Keratinocyte (primary cell): ENCODE results near the gene ADGRG6. TPM values are rescaled to one million over a fixed set of nuclear protein-coding genes. Genes with fewer than 3 reads are reported as not detected.

Source experiments
- DNase-seq: peaks from one replicate; pipeline ENCODE4 v3.0.0-alpha.2; 2011; ENCODE audit warnings: low read depth, missing footprints, low spot score
- FAIRE-seq: peaks from 2 replicates; lab custom pipeline; 2011; peaks lifted over from hg19 to GRCh38; lab: Jason Lieb, UNC
- H2AFZ ChIP-seq: 2 replicates; pipeline ENCODE4 v1.6.0; 2012; ENCODE audit warnings: low read length, control low read depth, inconsistent platforms; ENCODE audit not compliant: control insufficient read depth
- H3K27ac ChIP-seq: 2 replicates; pipeline ENCODE4 v1.5.1; 2011; ENCODE audit warnings: low read length; ENCODE audit not compliant: control insufficient read depth, insufficient read depth
- H3K27me3 ChIP-seq: 3 replicates; pipeline ENCODE4 v1.6.0; 2011; ENCODE audit warnings: low read length; ENCODE audit not compliant: control insufficient read depth, insufficient read depth; ENCODE audit errors: extremely low read depth
- H3K36me3 ChIP-seq, 2 experiments: 2 replicates in 1 of 2; 3 replicates in 1 of 2; pipeline ENCODE4 v1.5.1; 2011; ENCODE audit warnings: low read length in 2 of 2, mild to moderate bottlenecking in 1 of 2; ENCODE audit not compliant: control insufficient read depth in 2 of 2, insufficient read depth in 2 of 2; ENCODE audit errors: extremely low read depth in 1 of 2
- H3K4me1 ChIP-seq: 3 replicates; pipeline ENCODE4 v1.5.1; 2011; ENCODE audit warnings: low read length; ENCODE audit not compliant: control insufficient read depth, insufficient read depth; ENCODE audit errors: extremely low read depth
- H3K4me2 ChIP-seq: 3 replicates; pipeline ENCODE4 v1.6.0; 2011; ENCODE audit warnings: low read depth, low read length; ENCODE audit not compliant: control insufficient read depth, insufficient read depth; ENCODE audit errors: extremely low read depth
- H3K4me3 ChIP-seq, 3 experiments: fragments of 200-600 bp in 1 of 3; sonication (generic) in 1 of 3; 2 replicates in 2 of 3; 3 replicates in 1 of 3; pipeline ENCODE4 v1.5.1; 2011 to 2016; ENCODE audit warnings: low read length in 3 of 3, mild to moderate bottlenecking in 3 of 3, control low read depth in 2 of 3, inconsistent platforms in 1 of 3, low read depth in 1 of 3, mixed read lengths in 1 of 3, mixed run types in 1 of 3, moderate library complexity in 1 of 3; ENCODE audit not compliant: control insufficient read depth in 2 of 3, insufficient read depth in 2 of 3; ENCODE audit errors: extremely low read depth in 1 of 3
- H3K79me2 ChIP-seq: 2 replicates; pipeline ENCODE4 v1.6.0; 2012; ENCODE audit warnings: low read length; ENCODE audit not compliant: control insufficient read depth, insufficient read depth
- H3K9ac ChIP-seq: 3 replicates; pipeline ENCODE4 v1.6.0; 2011; ENCODE audit warnings: low read length; ENCODE audit not compliant: control insufficient read depth, insufficient read depth; ENCODE audit errors: extremely low read depth
- H3K9me1 ChIP-seq: 3 replicates; pipeline ENCODE4 v1.6.0; 2011; ENCODE audit warnings: low read length; ENCODE audit not compliant: control insufficient read depth, insufficient read depth; ENCODE audit errors: extremely low read depth
- H3K9me3 ChIP-seq: 2 replicates; pipeline ENCODE4 v1.5.1; 2012; ENCODE audit warnings: low read depth, low read length; ENCODE audit not compliant: control insufficient read depth
- H4K20me1 ChIP-seq: 3 replicates; pipeline ENCODE4 v1.6.0; 2011; ENCODE audit warnings: low read length; ENCODE audit not compliant: control insufficient read depth, insufficient read depth; ENCODE audit errors: extremely low read depth
- EZH2 ChIP-seq: IDR thresholded peaks from one replicate; pipeline ENCODE4 v1.6.1; 2012; ENCODE audit warnings: inconsistent platforms, mild to moderate bottlenecking, low read length, moderate library complexity
- dilution Hi-C: fragments of 300-500 bp; cut with MboI; formaldehyde crosslinking; loops from one replicate; pipeline ENCODE4 v1.7.0; 2020; ENCODE audit warnings: low sequenced_read_pairs; ENCODE audit not compliant: extremely low pct_ligation_motif_present
- polyA plus RNA-seq, 5 experiments: library from polyadenylated mRNA; depleted of rRNA in 3 of 5; stranded (reverse) in 3 of 5; stranded (forward) in 1 of 5; unstranded in 1 of 5; fragments of >200 nt; gene quantifications; 1 replicate in 1 of 5; 2 replicates in 3 of 5; 3 replicates in 1 of 5; pipeline versions ENCODE4 v1.2.1 to v1.2.3, GENCODE V29; 2011 to 2012; ENCODE audit warnings: missing spikeins in 2 of 5, low read depth in 1 of 5, low replicate concordance in 1 of 5
- TF ChIP-seq, protein P1 (sequence below), 3 experiments: IDR thresholded peaks in 1 of 3; conservative IDR thresholded peaks in 1 of 3; optimal IDR thresholded peaks in 1 of 3; 2 replicates in 2 of 3; 3 replicates in 1 of 3; pipeline versions ENCODE3 to v1.5.1; 2011; ENCODE audit warnings: low read length in 3 of 3, mild to moderate bottlenecking in 3 of 3, moderate library complexity in 2 of 3, control low read depth in 1 of 3, inconsistent platforms in 1 of 3; ENCODE audit not compliant: insufficient read depth in 2 of 3; ENCODE audit errors: extremely low read depth in 1 of 3

ADGRG6 gene
- polyA plus RNA-seq, 1 donor (not counting 4 experiments of a cell fraction or from before 2014, with no cell fraction given), result 20.1 TPM

DNA sequence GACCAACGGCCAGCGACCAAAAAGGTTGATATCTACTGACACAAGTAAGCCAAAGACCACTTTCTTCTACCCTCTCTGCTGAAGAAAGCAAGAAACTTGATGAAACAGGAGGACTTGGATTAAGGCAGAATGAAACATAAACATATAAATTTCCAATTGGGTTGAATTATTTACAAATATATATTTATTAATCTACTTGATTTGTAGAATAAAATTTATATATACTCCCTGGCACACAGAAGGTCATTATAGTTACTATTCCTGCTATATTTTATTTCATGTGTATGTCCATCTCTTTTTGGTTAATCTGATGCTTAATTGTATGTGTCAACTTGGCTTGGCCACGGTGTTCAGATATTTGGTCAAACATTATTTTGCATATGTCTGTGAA is 4.2 kb upstream of the ADGRG6 start:
- H3K9me1 ChIP-seq, result no peaks in the 10 kb centered on the region
- no peak overlapping the region for H3K4me3 ChIP-seq
- no peak overlapping the region for H2AFZ ChIP-seq
- no peak overlapping the region for H3K9ac ChIP-seq
- peaks cover 28% of the 10 kb centered on the region for H3K4me1 ChIP-seq
- H3K27me3 ChIP-seq, result no peaks in the 10 kb centered on the region
- no peaks in the 10 kb centered on the region for H3K36me3 ChIP-seq
- peak overlapping the region; percentile 32 for H3K27ac ChIP-seq
- H4K20me1 ChIP-seq, result no peaks in the 10 kb centered on the region
- FAIRE-seq (no peak), DNase-seq (no peak)
- H3K4me2 ChIP-seq, result peak overlapping the region; percentile 46
- no peaks in the 10 kb centered on the region for H3K9me3 ChIP-seq
- H3K79me2 ChIP-seq, result no peaks in the 10 kb centered on the region
- dilution Hi-C loops, result no loop called here
- TF ChIP-seq EZH2, result no peak
- TF ChIP-seq, protein P1, sequence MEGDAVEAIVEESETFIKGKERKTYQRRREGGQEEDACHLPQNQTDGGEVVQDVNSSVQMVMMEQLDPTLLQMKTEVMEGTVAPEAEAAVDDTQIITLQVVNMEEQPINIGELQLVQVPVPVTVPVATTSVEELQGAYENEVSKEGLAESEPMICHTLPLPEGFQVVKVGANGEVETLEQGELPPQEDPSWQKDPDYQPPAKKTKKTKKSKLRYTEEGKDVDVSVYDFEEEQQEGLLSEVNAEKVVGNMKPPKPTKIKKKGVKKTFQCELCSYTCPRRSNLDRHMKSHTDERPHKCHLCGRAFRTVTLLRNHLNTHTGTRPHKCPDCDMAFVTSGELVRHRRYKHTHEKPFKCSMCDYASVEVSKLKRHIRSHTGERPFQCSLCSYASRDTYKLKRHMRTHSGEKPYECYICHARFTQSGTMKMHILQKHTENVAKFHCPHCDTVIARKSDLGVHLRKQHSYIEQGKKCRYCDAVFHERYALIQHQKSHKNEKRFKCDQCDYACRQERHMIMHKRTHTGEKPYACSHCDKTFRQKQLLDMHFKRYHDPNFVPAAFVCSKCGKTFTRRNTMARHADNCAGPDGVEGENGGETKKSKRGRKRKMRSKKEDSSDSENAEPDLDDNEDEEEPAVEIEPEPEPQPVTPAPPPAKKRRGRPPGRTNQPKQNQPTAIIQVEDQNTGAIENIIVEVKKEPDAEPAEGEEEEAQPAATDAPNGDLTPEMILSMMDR (optimal IDR thresholded peaks at IDR 0.05 in 1 of 3, IDR thresholded peaks at IDR 0.05 in 1 of 3, conservative IDR thresholded peaks at IDR 0.05 in 1 of 3; ENCODE audit: extremely low read depth in 1 of 3, insufficient read depth in 2 of 3, low read length in 3 of 3), result no peak

DNA sequence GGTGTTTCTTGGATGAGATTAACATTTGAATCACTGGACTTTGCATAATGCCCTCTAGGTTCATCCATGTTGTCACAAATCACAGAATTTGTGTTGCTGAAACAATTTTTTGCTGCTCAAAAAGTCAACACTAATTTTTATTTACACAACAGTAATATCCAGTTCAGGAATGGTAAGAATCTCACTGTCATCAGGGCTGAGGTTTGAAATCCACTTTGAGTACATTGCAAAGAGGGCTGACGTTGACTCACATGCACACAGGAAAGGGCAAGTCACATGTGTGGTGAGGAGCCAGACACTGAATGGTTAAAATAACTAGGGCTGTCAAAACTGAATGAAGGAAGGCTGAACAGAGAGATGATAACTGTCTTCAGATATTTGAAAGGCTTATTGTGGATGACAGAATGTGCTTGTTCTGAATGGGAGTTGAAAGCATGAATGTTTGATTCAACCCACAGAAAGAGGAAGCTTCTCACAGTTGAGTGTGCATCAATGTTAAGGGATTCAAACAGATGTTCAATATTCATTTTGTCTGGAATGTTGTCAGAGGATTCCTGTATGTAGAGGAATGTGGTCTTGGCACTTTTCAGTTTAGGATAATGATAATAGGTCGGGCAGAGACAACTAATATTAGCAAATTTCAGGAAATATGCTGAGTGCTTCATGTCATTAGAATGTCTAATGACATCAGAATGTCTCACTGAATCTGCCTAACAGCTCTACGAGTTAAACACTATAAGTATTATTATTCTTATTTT is 3.6 kb upstream of the ADGRG6 start:
- dilution Hi-C loops, result no loop called here
- Histone ChIP-seq H3K79me2 (no peaks in the 10 kb centered on the region), H3K27ac (peak overlapping the region; percentile 32), H3K36me3 (no peaks in the 10 kb centered on the region), H3K4me2 (peak overlapping the region; percentile 46), H3K27me3 (no peaks in the 10 kb centered on the region), H2AFZ (no peak overlapping the region), H3K4me3 (no peak overlapping the region), H3K9me3 (no peaks in the 10 kb centered on the region), H3K9me1 (no peaks in the 10 kb centered on the region), H3K9ac (no peak overlapping the region), H3K4me1 (peaks cover 28% of the 10 kb centered on the region), H4K20me1 (no peaks in the 10 kb centered on the region)
- DNase-seq, result peak; percentile 61
- TF ChIP-seq, protein P1 (optimal IDR thresholded peaks at IDR 0.05 in 1 of 3, IDR thresholded peaks at IDR 0.05 in 1 of 3, conservative IDR thresholded peaks at IDR 0.05 in 1 of 3; ENCODE audit: extremely low read depth in 1 of 3, insufficient read depth in 2 of 3, low read length in 3 of 3), result no peak
- no peak for TF ChIP-seq EZH2
- FAIRE-seq, result peak; percentile 88
